ENCODE data around the gene FANCC.

GRCh38 chr9:95176755-95177319 is 140.7 kb downstream of the FANCC start:
- TF ChIP-seq SUZ12 (IDR thresholded peaks at IDR 0.05) (no peak), SP1 (IDR thresholded peaks at IDR 0.05) (no peak), BHLHE40 (IDR thresholded peaks at IDR 0.05; ENCODE audit: borderline replicate concordance) (no peak), ELF4 (IDR thresholded peaks at IDR 0.05) (no peak), CTBP1 (IDR thresholded peaks at IDR 0.05; ENCODE audit: borderline replicate concordance) (no peak), FOXM1 (IDR thresholded peaks at IDR 0.05; ENCODE audit: borderline replicate concordance) (no peak), ARNT (IDR thresholded peaks at IDR 0.05) (no peak), FOXA1 (IDR thresholded peaks at IDR 0.05) (no peak)

Data from HEK293T (cell line).